NT2/D1 (cell line): ENCODE results near the gene MYO1E.
"Not testable (repeated sequence)": the region's sequence is repeated elsewhere in the genome, so short reads cannot be mapped to it uniquely, and the experiment has no call there.

Experiments
- DNase-seq: peaks from one replicate; pipeline ENCODE4 v3.0.0-alpha.2; 2011; ENCODE audit warnings: low read depth, low spot score
- H3K27me3 ChIP-seq: 2 replicates; pipeline ENCODE4 v1.6.0; 2011; ENCODE audit warnings: mild to moderate bottlenecking; ENCODE audit not compliant: insufficient read length, insufficient read depth
- H3K36me3 ChIP-seq: 2 replicates; pipeline ENCODE4 v1.6.1; 2011; ENCODE audit warnings: mild to moderate bottlenecking, low read length, mixed read lengths; ENCODE audit not compliant: insufficient read depth, insufficient read length
- H3K4me1 ChIP-seq: 2 replicates; pipeline ENCODE4 v1.5.1; 2011; ENCODE audit not compliant: insufficient read depth, insufficient read length
- H3K4me3 ChIP-seq: 2 replicates; pipeline ENCODE4 v1.5.1; 2011; ENCODE audit warnings: low read depth; ENCODE audit not compliant: insufficient read length
- H3K9ac ChIP-seq: 2 replicates; pipeline ENCODE4 v1.6.0; 2011; ENCODE audit warnings: low read depth; ENCODE audit not compliant: insufficient read length
- H3K9me3 ChIP-seq: 2 replicates; pipeline ENCODE4 v1.5.1; 2011; ENCODE audit warnings: mild to moderate bottlenecking, low read length; ENCODE audit not compliant: insufficient read depth
- SUZ12 ChIP-seq: IDR thresholded peaks from 2 replicates; pipeline ENCODE4 v1.6.1; 2011; ENCODE audit not compliant: insufficient read length, insufficient read depth; ENCODE audit errors: extremely low read depth
- YY1 ChIP-seq: IDR thresholded peaks from 2 replicates; pipeline ENCODE4 v1.6.1; 2011; ENCODE audit not compliant: insufficient read length, insufficient read depth
- ZNF274 ChIP-seq: IDR thresholded peaks from 2 replicates; pipeline ENCODE4 v1.6.1; 2011; ENCODE audit warnings: mild to moderate bottlenecking, low read depth, low read length

MYO1E gene

DNA sequence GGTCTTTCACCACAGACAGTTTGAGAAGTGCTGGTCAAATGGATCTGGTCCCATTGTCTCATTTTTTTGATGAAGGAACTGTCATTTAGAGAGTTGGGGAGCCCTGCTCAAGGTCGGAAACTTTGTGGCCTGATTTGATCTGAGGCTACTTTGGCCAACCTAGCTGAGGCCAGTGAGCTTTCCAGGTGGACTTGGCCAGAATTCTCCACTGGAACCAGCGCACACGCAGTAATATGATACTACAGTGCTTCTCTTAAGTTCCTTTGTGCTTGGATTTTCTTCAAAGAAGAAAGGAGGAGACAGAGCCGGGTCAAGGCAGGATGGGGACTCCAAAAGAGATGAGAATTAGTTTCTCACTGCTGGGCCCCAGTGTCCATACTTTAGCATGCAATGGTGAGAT lies 217.2 kb downstream of the MYO1E start:
- H3K4me3 ChIP-seq = no peak overlapping the region
- no peaks in the 10 kb centered on the region for H3K9me3 ChIP-seq
- H3K36me3 ChIP-seq = peaks cover 70% of the 10 kb centered on the region
- no peaks in the 10 kb centered on the region for H3K4me1 ChIP-seq
- TF ChIP-seq YY1 (no peak), ZNF274 (no peak), SUZ12 (no peak)
- DNase-seq = no peak
- no peak overlapping the region for H3K9ac ChIP-seq
- no peaks in the 10 kb centered on the region for H3K27me3 ChIP-seq

DNA sequence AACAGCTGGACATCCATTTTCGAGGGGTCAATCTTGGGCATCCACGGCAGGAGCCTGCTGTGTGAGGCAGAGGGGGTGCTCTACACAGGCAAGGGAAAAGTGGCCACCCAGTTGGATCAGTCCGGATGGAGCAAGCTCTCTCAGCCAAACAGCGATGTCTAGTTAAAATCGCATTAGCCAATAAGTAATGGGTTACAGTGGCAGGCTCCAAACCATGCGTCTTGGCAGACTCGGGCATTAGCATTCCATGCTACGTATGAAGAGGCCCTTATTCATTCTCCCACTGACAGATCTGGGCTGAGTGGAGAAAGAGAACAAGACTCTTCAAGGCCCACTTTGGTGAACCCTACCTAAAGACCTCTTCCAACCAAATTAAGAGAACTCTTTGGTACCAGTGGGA lies 218.4 kb downstream of the MYO1E start:
- no peak overlapping the region for H3K4me3 ChIP-seq
- TF ChIP-seq YY1 (no peak), SUZ12 (no peak), ZNF274 (no peak)
- peaks cover 67% of the 10 kb centered on the region for H3K36me3 ChIP-seq
- no peaks in the 10 kb centered on the region for H3K9me3 ChIP-seq
- no peaks in the 10 kb centered on the region for H3K4me1 ChIP-seq
- DNase-seq = no peak
- H3K27me3 ChIP-seq = no peaks in the 10 kb centered on the region
- H3K9ac ChIP-seq = no peak overlapping the region

DNA sequence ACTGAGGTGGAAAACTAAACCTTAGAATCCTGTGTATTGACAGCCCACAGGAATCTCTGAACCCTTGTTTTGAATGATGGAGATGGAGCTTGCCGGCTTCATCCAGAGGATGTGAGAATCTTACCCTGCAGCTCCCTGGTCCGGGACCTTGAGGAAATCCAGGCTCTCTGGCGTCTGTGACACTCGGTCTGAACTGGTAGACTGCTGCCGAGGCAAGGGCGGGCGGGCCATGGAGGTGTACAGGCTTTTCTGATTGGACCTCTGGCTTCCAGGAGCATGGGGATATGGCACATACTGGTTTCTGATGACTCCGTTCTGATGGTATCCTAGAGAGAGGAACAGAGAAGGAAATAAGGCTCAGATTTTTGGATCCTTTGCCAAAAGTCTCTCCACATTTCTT lies 219.2 kb downstream of the MYO1E start:
- no peaks in the 10 kb centered on the region for H3K27me3 ChIP-seq
- H3K9me3 ChIP-seq = no peaks in the 10 kb centered on the region
- DNase-seq = no peak
- TF ChIP-seq ZNF274 (no peak), YY1 (no peak)
- H3K36me3 ChIP-seq = peaks cover 63% of the 10 kb centered on the region
- H3K4me1 ChIP-seq = peaks cover 4% of the 10 kb centered on the region
- H3K9ac ChIP-seq = no peak overlapping the region
- H3K4me3 ChIP-seq = no peak overlapping the region

DNA sequence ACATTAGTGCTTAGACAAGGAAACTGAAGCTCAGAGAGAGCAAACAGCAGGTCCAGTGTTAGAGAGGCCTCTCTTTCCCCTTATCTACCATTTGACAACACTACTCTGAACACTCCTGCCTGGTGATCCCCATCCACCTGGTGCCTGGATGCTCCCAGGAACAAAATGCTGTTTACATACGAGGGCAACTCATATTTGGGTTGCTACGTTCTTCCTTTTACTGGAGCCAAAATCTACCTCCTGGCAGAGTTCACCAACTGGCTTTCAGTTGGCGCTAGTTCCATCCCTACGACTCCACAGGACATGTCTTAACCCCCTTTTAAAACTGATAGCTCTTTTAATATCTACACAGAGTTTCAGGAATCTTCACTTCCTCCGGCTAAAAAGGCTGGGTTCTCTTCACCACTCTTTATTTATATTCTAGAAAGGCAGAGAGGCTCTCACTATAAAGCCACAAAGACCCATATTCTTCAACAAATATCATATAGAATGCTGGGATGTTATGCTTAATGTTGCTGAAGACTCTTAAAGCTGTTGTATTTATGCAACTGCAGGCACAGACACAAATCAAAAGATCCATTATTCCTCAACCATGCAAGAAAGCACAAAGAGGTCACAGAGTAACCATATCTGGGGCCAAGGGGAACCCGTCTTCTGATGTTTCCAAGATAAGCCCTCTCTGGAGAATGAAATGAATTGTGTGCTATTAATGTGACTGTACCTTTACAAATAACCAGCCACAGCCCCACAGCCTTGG lies 219.8 kb downstream of the MYO1E start:
- no peak for DNase-seq
- no peak overlapping the region for H3K4me3 ChIP-seq
- no peaks in the 10 kb centered on the region for H3K27me3 ChIP-seq
- no peak overlapping the region for H3K9ac ChIP-seq
- H3K36me3 ChIP-seq = peaks cover 58% of the 10 kb centered on the region
- peaks cover 5% of the 10 kb centered on the region for H3K4me1 ChIP-seq
- no peaks in the 10 kb centered on the region for H3K9me3 ChIP-seq
- TF ChIP-seq ZNF274 (no peak), YY1 (no peak), SUZ12 (no peak)

DNA sequence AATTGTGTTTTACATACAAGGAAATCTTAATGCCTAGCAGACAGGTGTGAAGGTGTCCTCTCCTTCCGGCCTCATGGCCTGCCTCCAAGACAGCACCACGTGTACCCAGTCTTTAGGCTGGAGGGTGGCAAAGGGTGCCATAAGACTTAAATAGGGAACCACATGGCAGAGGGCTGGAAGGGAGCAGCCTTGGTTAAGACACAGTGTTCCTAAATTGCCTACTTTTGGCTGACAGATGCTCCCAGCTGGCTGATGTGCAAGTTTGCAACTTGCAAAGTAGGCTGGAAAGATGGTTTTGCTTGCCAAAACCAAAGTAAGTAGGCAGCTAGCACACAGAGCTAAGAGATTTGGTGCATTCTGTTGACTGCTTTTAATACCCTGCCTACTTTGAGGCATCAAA lies 222.5 kb downstream of the MYO1E start:
- no peaks in the 10 kb centered on the region for H3K27me3 ChIP-seq
- DNase-seq = no peak
- no peaks in the 10 kb centered on the region for H3K9me3 ChIP-seq
- peaks cover 54% of the 10 kb centered on the region for H3K36me3 ChIP-seq
- TF ChIP-seq YY1 = no peak
- TF ChIP-seq ZNF274 = no peak
- TF ChIP-seq SUZ12 = no peak
- no peak overlapping the region for H3K9ac ChIP-seq
- H3K4me3 ChIP-seq = no peak overlapping the region
- H3K4me1 ChIP-seq = peaks cover 5% of the 10 kb centered on the region

DNA sequence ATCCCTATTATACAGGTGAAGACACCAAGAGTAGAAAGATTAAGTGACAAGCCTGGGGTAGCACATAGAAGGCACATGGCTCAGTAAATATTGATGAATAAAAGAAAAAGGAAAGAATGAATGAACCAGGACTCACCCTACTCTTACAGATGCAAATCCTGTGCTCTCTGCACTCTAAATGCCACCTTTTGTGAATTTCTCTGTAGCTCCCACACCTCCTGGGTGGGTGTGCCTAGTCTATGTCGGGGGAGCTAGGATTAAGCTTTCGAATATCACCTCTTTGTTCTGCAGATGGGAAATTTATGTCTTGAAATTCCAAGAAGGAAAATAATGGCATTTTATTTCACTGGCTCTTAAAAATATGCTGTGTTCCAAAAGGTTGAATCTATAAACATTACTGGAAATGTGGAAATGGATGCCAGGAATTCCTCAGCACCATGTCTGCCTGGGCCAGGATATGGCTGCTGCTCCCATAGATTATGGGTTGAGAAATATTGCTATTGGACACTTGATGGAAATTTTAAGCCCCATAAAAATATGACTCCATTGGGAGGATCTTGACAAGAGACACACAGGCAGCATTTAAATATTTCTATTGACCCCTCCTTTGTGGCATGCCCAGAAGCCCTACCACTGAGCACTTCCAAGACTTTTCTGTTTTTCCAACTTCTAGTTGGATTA lies 224.4 kb downstream of the MYO1E start:
- Histone ChIP-seq H3K4me3 (no peak overlapping the region), H3K4me1 (peaks cover 5% of the 10 kb centered on the region), H3K27me3 (no peaks in the 10 kb centered on the region), H3K9me3 (no peaks in the 10 kb centered on the region), H3K9ac (no peak overlapping the region), H3K36me3 (peaks cover 47% of the 10 kb centered on the region)
- DNase-seq = peak; percentile 35
- TF ChIP-seq YY1 (no peak), SUZ12 (no peak), ZNF274 (no peak)

DNA sequence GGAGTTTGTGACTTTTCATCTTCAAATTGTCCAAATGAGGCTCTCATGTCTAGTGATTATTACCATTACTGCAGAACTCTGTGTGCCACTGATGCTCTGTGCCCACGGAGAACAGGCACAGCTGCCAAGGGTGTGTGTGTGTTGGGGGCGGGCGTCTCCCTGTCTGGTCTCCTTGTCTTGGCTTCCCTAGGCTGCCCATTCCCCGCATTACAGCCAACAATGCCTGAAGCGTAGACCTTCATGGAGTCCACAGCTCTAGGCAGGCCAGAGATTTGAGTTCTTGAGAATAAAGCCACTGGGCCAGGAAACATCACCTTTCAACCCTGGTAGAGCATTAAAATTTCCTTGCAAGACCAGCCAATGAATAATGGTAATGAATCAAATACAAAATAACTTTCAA lies 225.0 kb downstream of the MYO1E start:
- Histone ChIP-seq H3K4me1 (peaks cover 5% of the 10 kb centered on the region), H3K27me3 (no peaks in the 10 kb centered on the region), H3K9me3 (no peaks in the 10 kb centered on the region), H3K4me3 (no peak overlapping the region), H3K36me3 (peaks cover 45% of the 10 kb centered on the region), H3K9ac (no peak overlapping the region)
- TF ChIP-seq SUZ12 (no peak), YY1 (no peak), ZNF274 (no peak)
- no peak for DNase-seq

DNA sequence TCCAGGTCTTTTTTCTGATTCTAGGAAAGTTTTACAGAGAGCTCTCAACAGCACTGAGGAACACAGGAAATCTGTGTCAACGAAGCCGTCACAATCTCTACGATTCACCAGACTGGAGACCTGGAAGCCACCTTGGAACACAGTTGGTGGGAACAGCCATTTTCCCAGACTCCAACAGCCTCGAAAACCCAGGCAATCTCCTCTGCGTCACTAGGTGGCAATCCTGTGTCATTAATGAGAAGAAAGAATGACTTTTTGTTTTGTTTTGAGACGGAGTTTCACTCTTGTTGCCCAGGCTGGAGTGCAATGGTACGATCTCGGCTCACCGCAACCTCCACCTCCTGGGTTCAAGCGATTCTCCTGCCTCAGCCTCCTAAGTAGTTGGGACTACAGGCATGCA lies 228.1 kb downstream of the MYO1E start:
- not testable (repeated sequence) for DNase-seq, H3K9ac ChIP-seq, H3K27me3 ChIP-seq, H3K4me3 ChIP-seq, H3K9me3 ChIP-seq
- H3K36me3 ChIP-seq = peaks cover 46% of the 10 kb centered on the region
- H3K4me1 ChIP-seq = peaks cover 10% of the 10 kb centered on the region
